ENCODE data around the gene CHST11. TPM values are rescaled to one million over a fixed set of nuclear protein-coding genes. Genes with fewer than 3 reads are reported as not detected.
A peak's percentile ranks its signal among the peaks of the same experiment; 100 is the strongest.

Gene CHST11
- total RNA-seq, 2 donors from 2014 or later: 36.2 to 61.7 TPM

GRCh38 chr12:104654665-104655609, 198.2 kb downstream of the CHST11 start:
- no peaks in the 10 kb centered on the region for H3K9me3 Mint-ChIP-seq

GRCh38 chr12:104656383-104656782, 199.6 kb downstream of the CHST11 start:
- no peaks in the 10 kb centered on the region for H3K9me3 Mint-ChIP-seq
- H3K4me3 Mint-ChIP-seq: no peak overlapping the region
- H3K27me3 Mint-ChIP-seq: no peaks in the 10 kb centered on the region
- peaks cover 30% of the 10 kb centered on the region for H3K4me1 Mint-ChIP-seq
- H3K36me3 Mint-ChIP-seq (ENCODE audit: low read depth): peaks cover 9% of the 10 kb centered on the region
- peak overlapping the region; percentile 54 for H3K27ac Mint-ChIP-seq
- no peak for ATAC-seq (replicated peaks)

More at GRCh38 chr12:104654665-104655609, 198.2 kb downstream of the CHST11 start:
- peaks cover 9% of the 10 kb centered on the region for H3K36me3 Mint-ChIP-seq (ENCODE audit: low read depth)
- peaks cover 32% of the 10 kb centered on the region for H3K4me1 Mint-ChIP-seq
- ATAC-seq (replicated peaks): no peak
- H3K27ac Mint-ChIP-seq: peak overlapping the region; percentile 54
- H3K4me3 Mint-ChIP-seq: no peak overlapping the region
- no peaks in the 10 kb centered on the region for H3K27me3 Mint-ChIP-seq

- Mint-ChIP-seq H3K4me1 (peaks cover 30% of the 10 kb centered on the region), H3K27me3 (no peaks in the 10 kb centered on the region), H3K4me3 (no peak overlapping the region), H3K36me3 (ENCODE audit: low read depth) (peaks cover 9% of the 10 kb centered on the region), H3K9me3 (no peaks in the 10 kb centered on the region), H3K27ac (no peak overlapping the region)
- ATAC-seq (replicated peaks): no peak
These were observed 200.2 kb downstream of the CHST11 start for GRCh38 chr12:104656921-104657320.

GRCh38 chr12:104657726-104658484, 201.2 kb downstream of the CHST11 start:
- H3K36me3 Mint-ChIP-seq (ENCODE audit: low read depth): peaks cover 9% of the 10 kb centered on the region
- H3K9me3 Mint-ChIP-seq: no peaks in the 10 kb centered on the region
- no peak overlapping the region for H3K4me3 Mint-ChIP-seq
- ATAC-seq (replicated peaks): no peak
- H3K27ac Mint-ChIP-seq: no peak overlapping the region
- H3K4me1 Mint-ChIP-seq: peaks cover 29% of the 10 kb centered on the region
- no peaks in the 10 kb centered on the region for H3K27me3 Mint-ChIP-seq

GRCh38 chr12:104659058-104659457, 202.3 kb downstream of the CHST11 start:
- no peak for ATAC-seq (replicated peaks)
- H3K27ac Mint-ChIP-seq: peak overlapping the region; percentile 41

GRCh38 chr12:104662203-104662602, 205.5 kb downstream of the CHST11 start:
- Mint-ChIP-seq H3K27me3 (no peaks in the 10 kb centered on the region), H3K4me3 (no peak overlapping the region), H3K36me3 (ENCODE audit: low read depth) (no peaks in the 10 kb centered on the region), H3K9me3 (no peaks in the 10 kb centered on the region), H3K27ac (peak overlapping the region; percentile 22), H3K4me1 (peaks cover 15% of the 10 kb centered on the region)
- ATAC-seq (replicated peaks): no peak

More at GRCh38 chr12:104659058-104659457, 202.3 kb downstream of the CHST11 start:
- Mint-ChIP-seq H3K27me3 (no peaks in the 10 kb centered on the region), H3K4me3 (no peak overlapping the region), H3K9me3 (no peaks in the 10 kb centered on the region), H3K36me3 (ENCODE audit: low read depth) (peaks cover 9% of the 10 kb centered on the region), H3K4me1 (peaks cover 18% of the 10 kb centered on the region)

- no peak overlapping the region for H3K27ac Mint-ChIP-seq
- no peak for ATAC-seq (replicated peaks)
These were observed 206.2 kb downstream of the CHST11 start for GRCh38 chr12:104662908-104663307.

GRCh38 chr12:104664351-104664750, 207.6 kb downstream of the CHST11 start:
- Mint-ChIP-seq H3K4me1 (peaks cover 11% of the 10 kb centered on the region), H3K9me3 (no peaks in the 10 kb centered on the region), H3K36me3 (ENCODE audit: low read depth) (no peaks in the 10 kb centered on the region), H3K4me3 (no peak overlapping the region), H3K27me3 (no peaks in the 10 kb centered on the region), H3K27ac (peak overlapping the region; percentile 62)
- ATAC-seq (replicated peaks): no peak

More at GRCh38 chr12:104662908-104663307, 206.2 kb downstream of the CHST11 start:
- no peak overlapping the region for H3K4me3 Mint-ChIP-seq
- no peaks in the 10 kb centered on the region for H3K9me3 Mint-ChIP-seq
- H3K27me3 Mint-ChIP-seq: no peaks in the 10 kb centered on the region
- no peaks in the 10 kb centered on the region for H3K36me3 Mint-ChIP-seq (ENCODE audit: low read depth)
- H3K4me1 Mint-ChIP-seq: peaks cover 15% of the 10 kb centered on the region

- no peaks in the 10 kb centered on the region for H3K36me3 Mint-ChIP-seq (ENCODE audit: low read depth)
These were observed 208.5 kb downstream of the CHST11 start for GRCh38 chr12:104665296-104665695.

GRCh38 chr12:104667139-104667538, 210.4 kb downstream of the CHST11 start:
- Mint-ChIP-seq H3K4me1 (peaks cover 36% of the 10 kb centered on the region), H3K4me3 (no peak overlapping the region), H3K9me3 (no peaks in the 10 kb centered on the region), H3K27ac (no peak overlapping the region), H3K36me3 (ENCODE audit: low read depth) (peaks cover 6% of the 10 kb centered on the region), H3K27me3 (no peaks in the 10 kb centered on the region)
- ATAC-seq (replicated peaks): no peak

More at GRCh38 chr12:104665296-104665695, 208.5 kb downstream of the CHST11 start:
- H3K4me3 Mint-ChIP-seq: peak overlapping the region; percentile 17
- H3K27me3 Mint-ChIP-seq: no peaks in the 10 kb centered on the region
- ATAC-seq (replicated peaks): peak; percentile 95
- no peaks in the 10 kb centered on the region for H3K9me3 Mint-ChIP-seq
- peaks cover 19% of the 10 kb centered on the region for H3K4me1 Mint-ChIP-seq
- peak overlapping the region; percentile 61 for H3K27ac Mint-ChIP-seq

GRCh38 chr12:104668274-104668718, 211.5 kb downstream of the CHST11 start:
- H3K9me3 Mint-ChIP-seq: no peaks in the 10 kb centered on the region
- ATAC-seq (replicated peaks): no peak
- H3K36me3 Mint-ChIP-seq (ENCODE audit: low read depth): peaks cover 6% of the 10 kb centered on the region
- H3K4me1 Mint-ChIP-seq: peaks cover 47% of the 10 kb centered on the region
- H3K27me3 Mint-ChIP-seq: no peaks in the 10 kb centered on the region
- H3K4me3 Mint-ChIP-seq: no peak overlapping the region
- H3K27ac Mint-ChIP-seq: peak overlapping the region; percentile 45

- Mint-ChIP-seq H3K4me3 (peak overlapping the region; percentile 69), H3K4me1 (peaks cover 54% of the 10 kb centered on the region), H3K27me3 (no peaks in the 10 kb centered on the region), H3K27ac (peak overlapping the region; percentile 91), H3K36me3 (ENCODE audit: low read depth) (peaks cover 6% of the 10 kb centered on the region), H3K9me3 (no peaks in the 10 kb centered on the region)
- no peak for ATAC-seq (replicated peaks)
These were observed 212.5 kb downstream of the CHST11 start for GRCh38 chr12:104669089-104669721.

GRCh38 chr12:104669851-104670337, 213.1 kb downstream of the CHST11 start:
- peak overlapping the region; percentile 69 for H3K4me3 Mint-ChIP-seq
- no peak for ATAC-seq (replicated peaks)

More at GRCh38 chr12:104669851-104670337, 213.1 kb downstream of the CHST11 start:
- peaks cover 6% of the 10 kb centered on the region for H3K36me3 Mint-ChIP-seq (ENCODE audit: low read depth)
- H3K27ac Mint-ChIP-seq: peak overlapping the region; percentile 91
- no peaks in the 10 kb centered on the region for H3K27me3 Mint-ChIP-seq
- H3K9me3 Mint-ChIP-seq: no peaks in the 10 kb centered on the region
- peaks cover 54% of the 10 kb centered on the region for H3K4me1 Mint-ChIP-seq

All from activated T-helper 17 cell treated with anti-CD3 and anti-CD28 coated beads, Interleukin-2, amount 50 U/mL, for 72 hours (primary cell).